ENCODE measurements around the gene CGB8.

GRCh38 chr19:49020931-49021895 is 27.7 kb downstream of the CGB8 start:
- TF ChIP-seq BHLHE40 (IDR thresholded peaks at IDR 0.05; ENCODE audit: borderline replicate concordance) = no peak
- no peak for TF ChIP-seq SUZ12 (IDR thresholded peaks at IDR 0.05)
- no peak for TF ChIP-seq SP1 (IDR thresholded peaks at IDR 0.05)
- TF ChIP-seq ARNT (IDR thresholded peaks at IDR 0.05) = no peak
- TF ChIP-seq ELF4 (IDR thresholded peaks at IDR 0.05) = no peak

Data from HEK293T (cell line).